Colonic mucosa (tissue), 4 donors: Measurements from ENCODE around the gene C10orf105. TPM values are rescaled to one million over a fixed set of nuclear protein-coding genes. Genes with fewer than 3 reads are reported as not detected.

Experiments
- DNase-seq: peaks from one replicate; pipeline ENCODE4 v3.0.0-alpha.2; 2020
- H3K27ac ChIP-seq: fragments of 200-600 bp; one replicate; pipeline ENCODE4 v1.8.0; 2021
- H3K27me3 ChIP-seq: fragments of 200-600 bp; one replicate; pipeline ENCODE4 v1.8.0; 2021
- H3K36me3 ChIP-seq: fragments of 200-600 bp; one replicate; pipeline ENCODE4 v1.8.0; 2021
- H3K4me1 ChIP-seq: fragments of 200-600 bp; one replicate; pipeline ENCODE4 v1.8.0; 2021; ENCODE audit warnings: mild to moderate bottlenecking
- H3K4me3 ChIP-seq: fragments of 200-600 bp; one replicate; pipeline ENCODE4 v1.8.0; 2021
- H3K9ac ChIP-seq, 2 donors: one replicate each; pipeline ENCODE4 v1.7.0; 2013; ENCODE audit warnings: control low read depth in 2 of 2, low read depth in 2 of 2, low read length in 2 of 2
- H3K9me3 ChIP-seq: fragments of 200-600 bp; one replicate; pipeline ENCODE4 v1.8.0; 2021
- CTCF ChIP-seq: fragments of 200-600 bp; IDR thresholded peaks from one replicate; pipeline ENCODE4 v1.8.0; 2022; ENCODE audit warnings: antibody characterized with exemption, mild to moderate bottlenecking
- intact Hi-C: fragments of 100-400 bp; cut with DNase I; formaldehyde crosslinking; loops from one replicate; pipeline ENCODE4 v1.14.1; 2022
- total RNA-seq, 2 donors: library from RNA; stranded (reverse); fragmentation: NEBNext Ultra II Directional in 1 of 2; extraction: Animal tissue kit (Norgen Biotek cat#: 25700) in 1 of 2; gene quantifications; one replicate each; pipeline ENCODE4 v1.2.1, GENCODE V29; 2021
- donor health status: healthy.
- donor health status: DM: no; HTN: no; CAD: no.
- donor health status: DM: no; HTN: no; CAD: no.

The C10orf105 gene
- total RNA-seq, 2 donors from 2014 or later: 0.07 TPM; not detected in 1

GRCh38 chr10:71742301-71743088, 22.9 kb upstream of the C10orf105 start:
- H3K27ac ChIP-seq: no peak overlapping the region
- intact Hi-C loops: no loop called here
- H3K9me3 ChIP-seq: no peaks in the 10 kb centered on the region
- peak; percentile 18 for DNase-seq
- TF ChIP-seq CTCF: no peak
- no peaks in the 10 kb centered on the region for H3K27me3 ChIP-seq
- H3K9ac ChIP-seq: no peak overlapping the region
- no peaks in the 10 kb centered on the region for H3K36me3 ChIP-seq
- H3K4me3 ChIP-seq: no peak overlapping the region
- peaks cover 19% of the 10 kb centered on the region for H3K4me1 ChIP-seq

- no peaks in the 10 kb centered on the region for H3K36me3 ChIP-seq
- no peak overlapping the region for H3K4me3 ChIP-seq
- intact Hi-C loops: no loop called here
- no peak for DNase-seq
- no peaks in the 10 kb centered on the region for H3K9me3 ChIP-seq
- H3K27ac ChIP-seq: no peak overlapping the region
- H3K9ac ChIP-seq: no peak overlapping the region
- no peak for TF ChIP-seq CTCF
- no peaks in the 10 kb centered on the region for H3K27me3 ChIP-seq
- H3K4me1 ChIP-seq: peaks cover 14% of the 10 kb centered on the region
These were observed 22.1 kb upstream of the C10orf105 start for GRCh38 chr10:71741671-71742070.

GRCh38 chr10:71741029-71741428, 21.5 kb upstream of the C10orf105 start:
- no peak overlapping the region for H3K27ac ChIP-seq

DNA sequence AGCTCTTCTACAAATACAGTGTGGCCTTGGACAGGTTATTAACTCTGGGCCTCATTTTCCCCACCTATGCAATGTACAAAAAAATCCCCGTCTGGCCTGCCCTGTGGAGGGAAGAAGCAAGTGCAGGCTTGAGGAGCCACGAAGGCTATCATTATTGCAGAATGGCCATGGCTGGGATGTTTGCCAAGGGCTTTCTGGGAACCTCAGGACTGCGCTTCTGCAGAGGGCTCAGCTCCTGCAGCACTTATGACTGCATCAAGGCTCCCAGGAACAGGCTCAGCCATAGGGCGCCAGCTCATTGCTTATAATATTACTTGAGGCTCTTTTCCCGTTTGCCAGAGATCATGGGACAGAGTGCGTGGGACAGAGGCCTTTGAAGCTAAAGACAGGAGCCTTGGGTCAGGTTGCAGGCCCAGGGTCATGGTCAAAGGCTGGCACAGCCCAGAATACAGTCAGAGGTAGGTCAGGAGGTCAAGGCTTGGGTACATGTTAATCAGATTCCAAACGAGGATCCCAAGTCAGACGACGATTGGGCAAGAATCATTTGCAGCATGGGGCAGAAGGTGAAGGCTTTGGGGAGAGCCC, 20.6 kb upstream of the C10orf105 start:
- peaks cover 17% of the 10 kb centered on the region for H3K4me1 ChIP-seq
- peak; percentile 17 for DNase-seq
- intact Hi-C loops: no loop called here
- TF ChIP-seq CTCF: no peak
- H3K27me3 ChIP-seq: no peaks in the 10 kb centered on the region
- H3K36me3 ChIP-seq: no peaks in the 10 kb centered on the region
- no peak overlapping the region for H3K27ac ChIP-seq
- no peak overlapping the region for H3K9ac ChIP-seq
- no peak overlapping the region for H3K4me3 ChIP-seq
- H3K9me3 ChIP-seq: no peaks in the 10 kb centered on the region

More at GRCh38 chr10:71741029-71741428, 21.5 kb upstream of the C10orf105 start:
- no peak for DNase-seq
- H3K9me3 ChIP-seq: no peaks in the 10 kb centered on the region
- intact Hi-C loops: no loop called here
- H3K4me3 ChIP-seq: no peak overlapping the region
- H3K27me3 ChIP-seq: no peaks in the 10 kb centered on the region
- no peaks in the 10 kb centered on the region for H3K36me3 ChIP-seq
- peaks cover 14% of the 10 kb centered on the region for H3K4me1 ChIP-seq
- no peak overlapping the region for H3K9ac ChIP-seq
- no peak for TF ChIP-seq CTCF

- Histone ChIP-seq H3K36me3 (no peaks in the 10 kb centered on the region), H3K27ac (no peak overlapping the region), H3K27me3 (no peaks in the 10 kb centered on the region), H3K9me3 (no peaks in the 10 kb centered on the region), H3K9ac (no peak overlapping the region), H3K4me1 (peaks cover 17% of the 10 kb centered on the region), H3K4me3 (no peak overlapping the region)
- no peak for TF ChIP-seq CTCF
- intact Hi-C loops: no loop called here
- peak; percentile 17 for DNase-seq
These were observed 19.9 kb upstream of the C10orf105 start for GRCh38 chr10:71739358-71739900.
